Mammary epithelial cell (primary cell): ENCODE data around the gene KRTAP21-1.

Experiments used
- CTCF ChIP-seq, 2 donors: IDR thresholded peaks in 1 of 2; conservative IDR thresholded peaks in 1 of 2; 2 replicates each; pipeline ENCODE4 v1.5.1; 2011 to 2012; ENCODE audit warnings: inconsistent platforms in 2 of 2, low read length in 2 of 2, mild to moderate bottlenecking in 2 of 2, control low read depth in 1 of 2, low read depth in 1 of 2; ENCODE audit not compliant: insufficient read depth in 1 of 2; ENCODE audit errors: extremely low read depth in 1 of 2
- EZH2 ChIP-seq: IDR thresholded peaks from 2 replicates; pipeline ENCODE4 v1.6.1; 2012; ENCODE audit warnings: low read length, inconsistent platforms, borderline replicate concordance

GRCh38 chr21:30718239-30718909, 36.9 kb downstream of the KRTAP21-1 start, which contains the start of gene KRTAP21-3:
- no peak for TF ChIP-seq CTCF (conservative IDR thresholded peaks at IDR 0.05 in 1 of 2, IDR thresholded peaks at IDR 0.05 in 1 of 2; ENCODE audit: extremely low read depth in 1 of 2, insufficient read depth in 1 of 2, low read depth in 1 of 2, low read length in 2 of 2)
- TF ChIP-seq EZH2, result no peak
